ENCODE results near the gene MAIP1. TPM values are rescaled to one million over a fixed set of nuclear protein-coding genes. Genes with fewer than 3 reads are reported as not detected.

MAIP1 gene
- total RNA-seq, 1 donor from 2014 or later, result 12.9 TPM

DNA sequence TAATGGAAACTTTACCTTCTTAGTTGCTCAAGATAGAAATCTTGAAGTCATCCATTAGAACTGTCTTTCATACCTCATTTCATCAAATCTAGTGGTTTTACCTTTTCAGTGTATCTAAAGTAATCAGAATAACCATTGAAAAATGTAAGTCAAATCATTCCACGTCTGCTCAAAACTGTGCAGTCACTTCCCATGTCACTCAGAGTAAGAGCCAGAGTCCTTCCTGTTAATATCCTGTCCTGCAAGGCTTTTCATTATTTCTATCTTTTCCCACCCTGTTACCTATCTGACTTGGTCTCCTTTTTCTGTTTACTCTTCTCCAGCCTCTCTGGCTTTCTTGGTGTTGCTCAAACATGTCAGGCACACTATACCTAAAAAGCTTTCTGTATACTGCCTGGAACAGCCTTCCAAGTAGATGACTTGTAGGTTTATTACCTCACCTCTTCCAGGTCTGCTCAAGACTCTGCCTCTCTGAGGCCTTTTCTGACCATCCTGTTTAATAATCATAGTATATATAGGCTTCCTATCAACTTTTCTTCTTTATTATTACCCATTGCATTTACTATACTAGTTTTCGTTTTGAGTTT is 40.9 kb upstream of the MAIP1 start:
- no peak for FAIRE-seq
- peak; percentile 65 for DNase-seq (ENCODE audit: low read depth)
- TF ChIP-seq, protein P1, sequence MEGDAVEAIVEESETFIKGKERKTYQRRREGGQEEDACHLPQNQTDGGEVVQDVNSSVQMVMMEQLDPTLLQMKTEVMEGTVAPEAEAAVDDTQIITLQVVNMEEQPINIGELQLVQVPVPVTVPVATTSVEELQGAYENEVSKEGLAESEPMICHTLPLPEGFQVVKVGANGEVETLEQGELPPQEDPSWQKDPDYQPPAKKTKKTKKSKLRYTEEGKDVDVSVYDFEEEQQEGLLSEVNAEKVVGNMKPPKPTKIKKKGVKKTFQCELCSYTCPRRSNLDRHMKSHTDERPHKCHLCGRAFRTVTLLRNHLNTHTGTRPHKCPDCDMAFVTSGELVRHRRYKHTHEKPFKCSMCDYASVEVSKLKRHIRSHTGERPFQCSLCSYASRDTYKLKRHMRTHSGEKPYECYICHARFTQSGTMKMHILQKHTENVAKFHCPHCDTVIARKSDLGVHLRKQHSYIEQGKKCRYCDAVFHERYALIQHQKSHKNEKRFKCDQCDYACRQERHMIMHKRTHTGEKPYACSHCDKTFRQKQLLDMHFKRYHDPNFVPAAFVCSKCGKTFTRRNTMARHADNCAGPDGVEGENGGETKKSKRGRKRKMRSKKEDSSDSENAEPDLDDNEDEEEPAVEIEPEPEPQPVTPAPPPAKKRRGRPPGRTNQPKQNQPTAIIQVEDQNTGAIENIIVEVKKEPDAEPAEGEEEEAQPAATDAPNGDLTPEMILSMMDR (IDR thresholded peaks at IDR 0.05; ENCODE audit: insufficient read depth, low read length, severe bottlenecking), result no peak
- no peaks in the 10 kb centered on the region for H3K27me3 ChIP-seq (ENCODE audit: control insufficient read depth, insufficient read depth, low read length)
- H3K4me3 ChIP-seq (ENCODE audit: low read depth, low read length), result no peak overlapping the region
- peaks cover 3% of the 10 kb centered on the region for H3K36me3 ChIP-seq (ENCODE audit: control insufficient read depth, insufficient read depth, low read length)

DNA sequence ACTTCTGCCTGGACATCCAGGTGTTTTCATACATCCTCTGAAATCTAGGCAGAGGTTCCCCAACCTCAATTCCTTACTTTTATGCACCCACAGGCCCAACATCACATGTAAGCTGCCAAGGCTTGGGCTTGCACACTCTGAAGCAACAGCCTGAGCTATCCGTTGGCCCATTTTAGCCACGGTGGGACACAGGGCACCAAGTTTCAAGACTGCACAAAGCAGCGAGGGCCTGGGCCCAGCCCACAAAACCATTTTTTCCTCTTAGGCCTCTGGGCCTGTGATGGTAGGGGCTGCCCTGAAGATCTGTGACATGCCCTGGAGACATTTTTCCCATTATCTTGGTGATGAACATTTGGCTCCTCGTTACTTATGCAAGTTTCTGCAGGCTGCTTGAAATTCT is 38.4 kb upstream of the MAIP1 start:
- peaks cover 3% of the 10 kb centered on the region for H3K36me3 ChIP-seq (ENCODE audit: control insufficient read depth, insufficient read depth, low read length)
- no peak for FAIRE-seq
- TF ChIP-seq, protein P1 (IDR thresholded peaks at IDR 0.05; ENCODE audit: insufficient read depth, low read length, severe bottlenecking), result no peak
- no peak for DNase-seq (ENCODE audit: low read depth)
- H3K4me3 ChIP-seq (ENCODE audit: low read depth, low read length), result no peak overlapping the region
- no peaks in the 10 kb centered on the region for H3K27me3 ChIP-seq (ENCODE audit: control insufficient read depth, insufficient read depth, low read length)

DNA sequence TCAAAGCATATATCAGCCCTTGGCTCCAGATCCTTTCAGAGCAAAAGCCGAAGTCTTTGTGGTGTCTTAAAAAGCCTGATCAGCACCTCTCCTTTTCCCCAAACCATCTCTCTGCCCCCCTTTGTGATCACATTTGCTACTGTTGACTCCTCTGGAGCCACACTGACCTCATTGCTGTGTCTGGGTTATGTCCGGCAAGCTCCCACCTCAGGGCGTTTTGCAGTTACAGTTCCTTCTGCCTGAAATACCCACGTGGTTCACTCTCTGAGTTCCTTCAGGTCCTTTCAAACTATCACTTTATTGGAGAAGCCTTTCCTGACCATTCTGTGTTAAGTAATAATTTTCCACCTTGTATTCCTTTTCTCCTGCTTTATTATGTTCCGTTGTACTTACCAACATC is 32.5 kb upstream of the MAIP1 start:
- TF ChIP-seq, protein P1 (IDR thresholded peaks at IDR 0.05; ENCODE audit: insufficient read depth, low read length, severe bottlenecking), result no peak
- no peaks in the 10 kb centered on the region for H3K27me3 ChIP-seq (ENCODE audit: control insufficient read depth, insufficient read depth, low read length)
- DNase-seq (ENCODE audit: low read depth), result no peak
- H3K4me3 ChIP-seq (ENCODE audit: low read depth, low read length), result no peak overlapping the region
- FAIRE-seq, result peak; percentile 52
- no peaks in the 10 kb centered on the region for H3K36me3 ChIP-seq (ENCODE audit: control insufficient read depth, insufficient read depth, low read length)

DNA sequence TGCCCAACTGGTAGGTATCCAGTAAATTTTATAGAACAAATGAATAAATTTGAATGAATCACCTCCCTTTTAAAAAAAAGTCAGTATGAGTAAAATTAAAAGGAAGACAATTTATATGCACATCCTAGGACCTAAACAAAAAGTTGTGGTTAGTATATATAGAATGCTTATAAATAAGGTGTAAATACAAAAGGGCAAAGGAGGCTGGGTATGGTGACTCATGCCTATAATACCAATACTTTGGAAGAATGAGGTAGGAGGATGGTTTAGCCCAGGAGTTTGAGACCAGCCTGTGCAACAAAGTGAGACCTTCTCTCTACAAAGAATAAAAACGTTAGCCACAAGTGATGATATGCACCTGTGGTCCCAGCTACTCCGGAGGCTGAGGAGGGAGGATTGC is 31.5 kb upstream of the MAIP1 start:
- Histone ChIP-seq H3K36me3 (ENCODE audit: control insufficient read depth, insufficient read depth, low read length) (no peaks in the 10 kb centered on the region), H3K4me3 (ENCODE audit: low read depth, low read length) (no peak overlapping the region), H3K27me3 (ENCODE audit: control insufficient read depth, insufficient read depth, low read length) (no peaks in the 10 kb centered on the region)
- DNase-seq (ENCODE audit: low read depth) (no peak), FAIRE-seq (no peak)
- TF ChIP-seq, protein P1 (IDR thresholded peaks at IDR 0.05; ENCODE audit: insufficient read depth, low read length, severe bottlenecking), result no peak

DNA sequence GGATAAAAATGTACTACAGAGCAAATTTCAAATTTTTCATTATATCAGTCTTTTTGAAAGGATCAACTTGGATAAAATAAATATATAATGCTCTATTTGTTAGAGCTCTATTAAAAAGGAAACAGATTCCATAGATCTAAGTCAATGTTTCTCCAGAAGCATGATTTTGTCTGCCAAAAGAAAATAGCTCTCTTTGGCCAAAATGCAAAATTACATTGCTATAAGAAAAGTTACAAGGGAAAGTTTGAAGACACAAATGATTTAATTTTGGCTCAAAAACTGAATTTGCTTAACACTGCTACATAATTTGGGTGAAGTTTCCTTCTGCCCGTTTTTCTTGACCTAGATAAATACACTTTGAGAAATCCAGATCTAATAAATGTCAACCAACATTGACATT is 28.6 kb upstream of the MAIP1 start:
- no peak for FAIRE-seq
- TF ChIP-seq, protein P1 (IDR thresholded peaks at IDR 0.05; ENCODE audit: insufficient read depth, low read length, severe bottlenecking), result no peak

DNA sequence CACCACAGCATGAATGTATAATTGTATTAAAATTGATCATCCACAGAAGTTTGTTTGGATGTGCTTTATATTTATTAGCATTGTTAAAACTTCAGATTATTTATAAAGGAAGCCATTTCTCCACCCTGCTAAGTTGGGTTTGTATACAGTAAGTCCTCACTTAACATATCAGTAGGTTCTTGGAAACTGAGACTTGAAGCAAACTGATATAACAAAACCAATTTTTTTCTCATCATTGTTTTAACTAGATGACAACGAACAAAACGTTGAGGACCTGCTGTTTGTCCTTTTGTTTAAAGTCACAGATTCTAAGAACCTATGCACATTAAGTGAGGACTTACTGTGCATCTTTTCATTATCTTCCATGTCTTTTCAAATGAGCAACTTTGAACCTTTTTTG is 27.2 kb upstream of the MAIP1 start:
- DNase-seq (ENCODE audit: low read depth) (no peak), FAIRE-seq (no peak)
- TF ChIP-seq, protein P1 (IDR thresholded peaks at IDR 0.05; ENCODE audit: insufficient read depth, low read length, severe bottlenecking), result no peak
- no peaks in the 10 kb centered on the region for H3K27me3 ChIP-seq (ENCODE audit: control insufficient read depth, insufficient read depth, low read length)
- H3K36me3 ChIP-seq (ENCODE audit: control insufficient read depth, insufficient read depth, low read length), result peaks cover 2% of the 10 kb centered on the region
- H3K4me3 ChIP-seq (ENCODE audit: low read depth, low read length), result no peak overlapping the region

More for the DNA sequence above, 28.6 kb upstream of the MAIP1 start:
- H3K4me3 ChIP-seq (ENCODE audit: low read depth, low read length), result no peak overlapping the region
- no peaks in the 10 kb centered on the region for H3K36me3 ChIP-seq (ENCODE audit: control insufficient read depth, insufficient read depth, low read length)
- no peak for DNase-seq (ENCODE audit: low read depth)
- no peaks in the 10 kb centered on the region for H3K27me3 ChIP-seq (ENCODE audit: control insufficient read depth, insufficient read depth, low read length)

All from bronchial epithelial cell (primary cell).